Bronchial epithelial cell (primary cell): ENCODE data around the gene ZBTB9. TPM values are rescaled to one million over a fixed set of nuclear protein-coding genes. Genes with fewer than 3 reads are reported as not detected.
A peak's percentile ranks its signal among the peaks of the same experiment; 100 is the strongest.

ENCODE experiments used
- DNase-seq: peaks from one replicate; pipeline ENCODE4 v3.0.0-alpha.2; 2010; ENCODE audit warnings: low read depth
- FAIRE-seq: peaks from 2 replicates; lab custom pipeline; 2011; peaks lifted over from hg19 to GRCh38; lab: Jason Lieb, UNC
- H3K27me3 ChIP-seq: 2 replicates; pipeline ENCODE4 v1.5.1; 2011; ENCODE audit warnings: low read length; ENCODE audit not compliant: control insufficient read depth, insufficient read depth
- H3K36me3 ChIP-seq: 2 replicates; pipeline ENCODE4 v1.5.1; 2011; ENCODE audit warnings: low read length; ENCODE audit not compliant: control insufficient read depth, insufficient read depth
- H3K4me3 ChIP-seq: 2 replicates; pipeline ENCODE4 v1.5.1; 2011; ENCODE audit warnings: mild to moderate bottlenecking, low read depth, low read length, control low read depth
- CTCF ChIP-seq: IDR thresholded peaks from 2 replicates; pipeline ENCODE4 v1.5.1; 2011; ENCODE audit warnings: mild to moderate bottlenecking, moderate library complexity, low read length, control low read depth, inconsistent platforms; ENCODE audit not compliant: insufficient read depth, severe bottlenecking
- total RNA-seq: library from RNA; depleted of rRNA; stranded (reverse); fragments of >200 nt; gene quantifications from 2 replicates; pipeline ENCODE4 v1.2.1, GENCODE V29; 2014

Gene ZBTB9
- total RNA-seq, 1 donor from 2014 or later, result 6.3 TPM

GRCh38 chr6:33428224-33428965, 26.0 kb upstream of the ZBTB9 start:
- DNase-seq, result peak; percentile 61
- H3K27me3 ChIP-seq, result no peaks in the 10 kb centered on the region
- FAIRE-seq, result no peak
- peak; percentile 52 for TF ChIP-seq CTCF
- H3K36me3 ChIP-seq, result no peaks in the 10 kb centered on the region
- peak overlapping the region; percentile 45 for H3K4me3 ChIP-seq

GRCh38 chr6:33428966-33429749, 25.2 kb upstream of the ZBTB9 start:
- no peak for DNase-seq
- peak; percentile 7 for FAIRE-seq
- no peak overlapping the region for H3K4me3 ChIP-seq
- no peaks in the 10 kb centered on the region for H3K27me3 ChIP-seq
- no peak for TF ChIP-seq CTCF
- H3K36me3 ChIP-seq, result no peaks in the 10 kb centered on the region

GRCh38 chr6:33429750-33430052, 24.7 kb upstream of the ZBTB9 start:
- DNase-seq (peak; percentile 61), FAIRE-seq (no peak)
- Histone ChIP-seq H3K27me3 (no peaks in the 10 kb centered on the region), H3K36me3 (no peaks in the 10 kb centered on the region), H3K4me3 (no peak overlapping the region)
- no peak for TF ChIP-seq CTCF

GRCh38 chr6:33430334-33430733, 24.0 kb upstream of the ZBTB9 start:
- no peaks in the 10 kb centered on the region for H3K36me3 ChIP-seq
- DNase-seq (no peak), FAIRE-seq (peak; percentile 36)
- no peaks in the 10 kb centered on the region for H3K27me3 ChIP-seq
- TF ChIP-seq CTCF, result no peak
- H3K4me3 ChIP-seq, result no peak overlapping the region

GRCh38 chr6:33430991-33431879, 23.1 kb upstream of the ZBTB9 start:
- H3K4me3 ChIP-seq, result no peak overlapping the region
- no peaks in the 10 kb centered on the region for H3K27me3 ChIP-seq
- DNase-seq (no peak), FAIRE-seq (no peak)
- H3K36me3 ChIP-seq, result peaks cover 3% of the 10 kb centered on the region
- no peak for TF ChIP-seq CTCF
